ACC112 (cell line): ENCODE measurements around the gene HECW1.

Experiments
- H2AFZ ChIP-seq: fragments of 200-600 bp; sonication (generic); one replicate; pipeline ENCODE4 v1.6.0; 2017; ENCODE audit warnings: antibody characterized with exemption, low read length; ENCODE audit not compliant: unreplicated experiment
- H3K27ac ChIP-seq: fragments of 200-600 bp; sonication (generic); 2 replicates; pipeline ENCODE4 v1.5.1; 2014; ENCODE audit warnings: low read depth, mild to moderate bottlenecking, antibody characterized with exemption, low read length, moderate library complexity
- H3K27me3 ChIP-seq: fragments of 200-600 bp; sonication (generic); 2 replicates; pipeline ENCODE4 v1.6.1; 2014; ENCODE audit warnings: mild to moderate bottlenecking, antibody characterized with exemption, low read length, moderate library complexity, mixed read lengths; ENCODE audit not compliant: insufficient read depth
- H3K36me3 ChIP-seq: fragments of 200-600 bp; sonication (generic); 2 replicates; pipeline ENCODE4 v1.6.1; 2016; ENCODE audit warnings: mild to moderate bottlenecking, antibody characterized with exemption, low read length, moderate library complexity, mixed read lengths; ENCODE audit not compliant: insufficient read depth
- H3K4me1 ChIP-seq: fragments of 200-600 bp; sonication (generic); one replicate; pipeline ENCODE4 v1.6.1; 2016; ENCODE audit warnings: low read length, mixed read lengths; ENCODE audit not compliant: insufficient read depth, unreplicated experiment, control insufficient read depth
- H3K4me3 ChIP-seq: fragments of 200-600 bp; sonication (generic); 2 replicates; pipeline ENCODE4 v1.5.1; 2014; ENCODE audit warnings: mild to moderate bottlenecking, low read depth, low read length
- H3K79me2 ChIP-seq: fragments of 200-600 bp; sonication (generic); one replicate; pipeline ENCODE4 v1.6.0; 2016; ENCODE audit warnings: low read length; ENCODE audit not compliant: control insufficient read depth, unreplicated experiment, insufficient read depth

HECW1 gene

GRCh38 chr7:43112941-43113621 is 634 bp downstream of the HECW1 start:
- H3K27ac ChIP-seq = no peak overlapping the region
- no peaks in the 10 kb centered on the region for H3K79me2 ChIP-seq
- H3K36me3 ChIP-seq = no peaks in the 10 kb centered on the region
- peak overlapping the region; percentile 74 for H3K4me3 ChIP-seq
- no peaks in the 10 kb centered on the region for H3K4me1 ChIP-seq
- H2AFZ ChIP-seq = peak overlapping the region; percentile 18
- peaks cover 72% of the 10 kb centered on the region for H3K27me3 ChIP-seq

- Histone ChIP-seq H3K27ac (no peak overlapping the region), H3K36me3 (no peaks in the 10 kb centered on the region), H3K27me3 (peaks cover 72% of the 10 kb centered on the region), H3K79me2 (no peaks in the 10 kb centered on the region), H3K4me3 (peak overlapping the region; percentile 74), H3K4me1 (peaks cover under 1% of the 10 kb centered on the region), H2AFZ (no peak overlapping the region)
Measured at GRCh38 chr7:43113622-43114457, 1.4 kb downstream of the HECW1 start.

- H3K79me2 ChIP-seq = no peaks in the 10 kb centered on the region
- peaks cover 72% of the 10 kb centered on the region for H3K27me3 ChIP-seq
- peaks cover 6% of the 10 kb centered on the region for H3K4me1 ChIP-seq
- H3K4me3 ChIP-seq = no peak overlapping the region
- H3K27ac ChIP-seq = no peak overlapping the region
- no peaks in the 10 kb centered on the region for H3K36me3 ChIP-seq
- no peak overlapping the region for H2AFZ ChIP-seq
Measured at GRCh38 chr7:43114458-43114780, 2.0 kb downstream of the HECW1 start.

- no peaks in the 10 kb centered on the region for H3K36me3 ChIP-seq
- no peak overlapping the region for H2AFZ ChIP-seq
- no peaks in the 10 kb centered on the region for H3K79me2 ChIP-seq
- peaks cover 60% of the 10 kb centered on the region for H3K27me3 ChIP-seq
- peaks cover 11% of the 10 kb centered on the region for H3K4me1 ChIP-seq
- H3K4me3 ChIP-seq = no peak overlapping the region
- no peak overlapping the region for H3K27ac ChIP-seq
Measured at GRCh38 chr7:43116451-43116850, 4.0 kb downstream of the HECW1 start.

GRCh38 chr7:43117095-43117494 is 4.6 kb downstream of the HECW1 start:
- no peaks in the 10 kb centered on the region for H3K79me2 ChIP-seq
- no peak overlapping the region for H3K4me3 ChIP-seq
- no peak overlapping the region for H2AFZ ChIP-seq
- H3K27ac ChIP-seq = no peak overlapping the region
- peaks cover 54% of the 10 kb centered on the region for H3K27me3 ChIP-seq
- peaks cover 11% of the 10 kb centered on the region for H3K4me1 ChIP-seq
- no peaks in the 10 kb centered on the region for H3K36me3 ChIP-seq

- peaks cover 46% of the 10 kb centered on the region for H3K27me3 ChIP-seq
- peaks cover 11% of the 10 kb centered on the region for H3K4me1 ChIP-seq
- no peak overlapping the region for H3K27ac ChIP-seq
- no peak overlapping the region for H2AFZ ChIP-seq
- no peak overlapping the region for H3K4me3 ChIP-seq
- H3K36me3 ChIP-seq = no peaks in the 10 kb centered on the region
- no peaks in the 10 kb centered on the region for H3K79me2 ChIP-seq
Measured at GRCh38 chr7:43117861-43118260, 5.4 kb downstream of the HECW1 start.

- Histone ChIP-seq H3K4me1 (peaks cover 11% of the 10 kb centered on the region), H3K27ac (no peak overlapping the region), H3K27me3 (peaks cover 46% of the 10 kb centered on the region), H2AFZ (no peak overlapping the region), H3K4me3 (no peak overlapping the region), H3K79me2 (no peaks in the 10 kb centered on the region), H3K36me3 (no peaks in the 10 kb centered on the region)
Measured at GRCh38 chr7:43118313-43118712, 5.9 kb downstream of the HECW1 start.

GRCh38 chr7:43119371-43120075 is 7.1 kb downstream of the HECW1 start:
- Histone ChIP-seq H3K36me3 (no peaks in the 10 kb centered on the region), H3K4me3 (peak overlapping the region; percentile 6; the same call in 1 of the 2 replicates), H2AFZ (no peak overlapping the region), H3K4me1 (peaks cover 11% of the 10 kb centered on the region), H3K27ac (no peak overlapping the region), H3K27me3 (peaks cover 39% of the 10 kb centered on the region), H3K79me2 (no peaks in the 10 kb centered on the region)

- Histone ChIP-seq H3K79me2 (no peaks in the 10 kb centered on the region), H3K27me3 (peaks cover 15% of the 10 kb centered on the region)
Measured at GRCh38 chr7:43121973-43122372, 9.5 kb downstream of the HECW1 start.

GRCh38 chr7:43123457-43123856 is 11.0 kb downstream of the HECW1 start:
- H3K36me3 ChIP-seq = no peaks in the 10 kb centered on the region
- no peak overlapping the region for H3K27ac ChIP-seq
- H3K79me2 ChIP-seq = no peaks in the 10 kb centered on the region
- H2AFZ ChIP-seq = no peak overlapping the region
- H3K4me1 ChIP-seq = peaks cover 11% of the 10 kb centered on the region
- no peak overlapping the region for H3K4me3 ChIP-seq
- peaks cover 9% of the 10 kb centered on the region for H3K27me3 ChIP-seq

More at GRCh38 chr7:43121973-43122372, 9.5 kb downstream of the HECW1 start:
- no peak overlapping the region for H2AFZ ChIP-seq
- H3K4me3 ChIP-seq = no peak overlapping the region
- peaks cover 11% of the 10 kb centered on the region for H3K4me1 ChIP-seq
- no peaks in the 10 kb centered on the region for H3K36me3 ChIP-seq
- H3K27ac ChIP-seq = no peak overlapping the region
